Measurements from ENCODE around the gene JAML.

JAML gene

GRCh38 chr11:118164885-118165284 lies 59.9 kb downstream of the JAML start:
- DNase-seq: no peak

DNA sequence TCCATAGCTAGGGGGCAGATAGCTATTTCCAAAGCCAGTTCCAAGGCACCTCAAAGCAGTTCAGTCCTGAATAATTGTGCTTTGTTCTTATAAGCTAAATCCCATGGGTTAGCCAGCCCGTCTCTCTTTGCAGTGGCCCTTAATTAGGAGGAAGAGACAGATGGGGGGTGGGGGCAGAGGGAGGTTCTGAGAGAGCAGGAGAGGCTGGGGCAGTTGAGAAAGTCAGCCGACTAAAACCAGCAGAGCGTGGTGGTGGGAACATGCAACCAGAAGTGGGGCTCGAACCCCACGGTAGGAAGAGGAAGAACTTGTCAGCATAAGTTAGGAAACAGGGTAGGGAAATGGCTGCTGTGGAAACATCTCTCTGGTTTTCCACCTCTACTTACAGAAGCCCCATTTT lies 61.3 kb downstream of the JAML start:
- DNase-seq: no peak

DNA sequence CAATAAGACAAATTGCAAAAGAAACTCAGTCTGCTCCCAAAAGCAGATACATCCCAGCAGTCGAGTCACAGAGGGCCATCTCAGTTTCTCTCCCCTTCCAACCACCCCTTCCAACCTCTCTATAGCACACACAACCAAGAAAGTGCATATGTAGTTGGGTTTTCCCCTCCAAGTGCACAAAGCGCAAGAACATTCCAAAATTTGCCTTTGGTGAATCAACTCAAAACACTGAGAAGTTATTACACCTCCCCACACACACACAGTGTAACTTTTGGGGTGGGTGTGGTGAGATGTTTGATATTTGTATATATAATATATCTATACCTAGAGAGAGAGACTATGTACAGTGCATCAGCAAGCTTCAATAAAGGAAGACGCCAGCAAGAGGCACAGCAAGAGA lies 62.0 kb downstream of the JAML start:
- no peak for DNase-seq

DNA sequence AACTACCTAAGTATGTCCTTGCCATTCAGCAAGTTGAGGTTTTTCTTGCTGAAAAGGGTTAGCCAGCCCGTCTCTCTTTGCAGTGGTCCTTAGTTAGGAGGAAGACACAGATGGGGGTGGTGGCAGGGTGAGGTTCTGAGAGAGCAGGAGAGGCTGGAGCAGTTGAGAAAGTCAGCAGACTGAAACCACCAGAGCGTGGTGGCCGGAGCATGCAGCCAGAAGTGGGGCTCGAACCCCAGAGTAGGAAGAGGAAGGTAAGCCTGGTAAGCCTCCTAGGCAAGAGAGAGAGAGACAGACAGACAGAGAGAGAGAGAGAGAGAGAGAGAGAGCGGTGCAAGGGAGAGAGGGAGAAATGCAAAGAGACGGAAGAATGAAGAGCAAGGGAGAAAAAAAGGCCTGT lies 63.0 kb downstream of the JAML start:
- no peak for DNase-seq

DNA sequence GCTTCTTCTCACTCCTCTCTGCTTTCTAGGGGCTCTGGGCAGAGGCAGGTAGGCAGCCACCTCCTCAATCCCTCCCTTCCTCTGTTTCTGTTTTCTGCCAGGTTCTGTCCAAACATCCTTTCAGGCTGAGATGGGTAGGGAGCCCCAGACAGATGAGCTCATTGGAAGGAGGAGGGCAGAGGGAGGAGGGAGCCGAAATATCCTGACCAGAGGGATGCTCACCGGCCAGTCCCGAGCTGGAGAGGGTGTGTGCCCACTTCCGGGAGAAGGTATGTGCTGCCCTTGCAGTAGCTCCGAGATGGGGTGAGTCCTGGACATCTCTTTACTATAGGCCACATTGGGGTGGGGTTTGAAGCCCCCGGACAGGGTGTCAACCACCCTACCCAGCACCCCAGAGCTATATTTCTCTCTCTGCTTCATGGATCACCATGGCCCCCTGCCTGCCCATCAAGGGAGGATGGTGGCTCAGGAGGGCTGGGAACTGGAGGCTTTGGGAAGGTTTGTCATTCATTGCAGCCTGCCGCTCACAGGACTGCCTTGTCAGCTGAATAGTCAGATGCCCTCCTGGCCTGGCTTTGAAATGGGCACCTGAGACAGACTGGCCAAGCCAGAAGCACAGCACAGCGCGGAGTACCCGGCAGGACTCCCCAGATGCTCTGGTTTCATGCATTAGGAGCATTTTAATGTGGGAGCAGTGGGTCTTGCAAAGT lies 67.5 kb downstream of the JAML start:
- no peak for DNase-seq

DNA sequence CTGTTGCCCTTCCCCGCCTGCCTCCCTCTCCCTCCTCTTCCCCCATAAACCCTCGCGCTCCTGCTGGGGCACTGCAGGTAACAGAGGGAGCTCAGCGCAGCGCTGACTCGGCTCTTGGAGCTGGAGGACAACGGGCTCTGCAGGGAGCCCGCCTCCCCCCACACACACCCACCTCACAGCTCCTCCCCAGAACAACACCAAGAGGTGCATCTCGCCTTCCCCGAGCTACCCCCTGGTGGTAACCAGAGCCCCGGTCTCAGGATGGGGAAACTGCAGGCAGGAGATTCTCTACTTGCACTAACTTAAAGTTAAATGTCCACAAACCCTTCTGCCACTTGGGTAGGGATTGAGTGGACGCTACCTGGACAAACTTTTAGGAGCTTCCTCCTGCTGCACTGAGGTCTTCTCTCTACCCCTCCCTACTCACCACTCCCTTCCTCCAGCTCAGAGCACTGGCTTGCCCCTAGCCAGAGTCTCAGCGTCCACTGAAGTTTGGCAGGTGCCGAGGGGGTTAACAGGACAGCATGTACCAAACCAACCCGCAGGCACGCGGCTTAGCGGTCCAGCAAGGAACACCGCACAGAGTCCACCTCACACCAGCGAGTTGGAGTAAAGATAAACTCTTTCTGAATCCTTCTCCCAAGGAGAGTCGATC lies 68.2 kb downstream of the JAML start:
- DNase-seq: peak; percentile 13

- DNase-seq: no peak
Observed at GRCh38 chr11:118155776-118156530, 68.9 kb downstream of the JAML start.

- DNase-seq: no peak
Observed at GRCh38 chr11:118154641-118155040, 70.2 kb downstream of the JAML start.

GRCh38 chr11:118153976-118154375 lies 70.8 kb downstream of the JAML start:
- DNase-seq: no peak

DNA sequence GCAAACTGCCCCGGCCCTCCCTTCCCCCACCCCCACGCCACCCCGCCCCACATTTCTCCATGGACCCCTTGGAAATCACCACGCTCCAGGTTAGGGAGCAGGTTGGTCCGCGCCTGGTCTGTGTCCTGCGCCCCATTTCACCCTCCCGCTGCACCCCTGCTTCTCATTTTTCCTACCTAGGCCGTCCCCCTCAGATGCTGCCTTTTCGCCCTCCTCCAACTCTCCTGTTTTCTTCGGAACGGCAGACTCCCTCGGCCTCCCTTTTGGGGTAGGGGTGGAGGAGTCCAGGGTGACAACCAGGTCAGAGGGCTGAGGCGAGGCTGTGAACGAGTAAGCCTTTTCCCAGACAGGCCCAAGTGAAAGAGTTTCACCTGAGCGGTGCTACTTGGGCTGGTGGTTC lies 71.3 kb downstream of the JAML start:
- DNase-seq: no peak

GRCh38 chr11:118152552-118153471 lies 72.0 kb downstream of the JAML start, which contains the start of gene SCN4B:
Gene SCN4B, minus strand, starts transcription at chr11:118152823. Its CDS starts 150 bp downstream, at chr11:118152673.
- peak; percentile 17 for DNase-seq

GRCh38 chr11:118152020-118152551 lies 72.7 kb downstream of the JAML start:
- no peak for DNase-seq

DNA sequence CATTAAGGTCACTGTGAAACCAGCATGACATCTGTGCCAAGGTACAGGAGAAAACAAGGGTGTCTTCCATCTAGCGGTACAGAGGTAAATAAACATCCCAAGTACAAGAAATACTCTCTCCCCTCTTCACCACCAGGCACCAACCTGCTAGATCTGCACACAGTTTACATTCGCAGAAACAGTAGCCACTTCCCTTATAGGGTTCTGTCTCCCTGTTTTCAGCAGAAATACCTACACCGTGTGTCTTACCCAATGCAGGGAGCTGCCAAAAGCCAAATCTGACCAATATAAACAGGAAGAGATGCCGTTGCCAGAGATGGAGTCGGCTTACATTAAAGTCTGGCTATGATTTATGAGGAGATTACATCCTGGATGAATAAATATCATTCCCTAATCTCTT lies 73.4 kb downstream of the JAML start:
- DNase-seq: no peak

DNA sequence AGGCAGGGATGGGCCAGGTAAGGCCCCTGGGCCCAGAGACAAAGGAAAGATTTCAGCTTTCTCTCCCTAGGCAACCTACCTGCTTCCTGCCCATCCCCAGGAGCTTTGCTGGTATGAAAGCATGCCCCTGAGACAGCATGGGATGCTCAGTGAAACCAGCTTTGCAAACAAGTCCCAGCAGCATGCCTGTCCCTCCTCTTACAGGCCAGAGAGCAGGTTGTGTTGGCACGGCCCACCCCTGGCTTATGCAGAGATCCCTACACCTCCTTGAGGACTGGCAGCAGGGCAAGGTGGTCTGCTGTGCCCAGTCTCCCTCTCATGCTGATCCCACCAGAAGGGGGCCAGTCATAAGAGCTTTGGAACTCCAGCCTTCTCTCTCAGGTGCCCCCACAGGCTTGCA lies 75.3 kb downstream of the JAML start:
- no peak for DNase-seq

- DNase-seq: no peak
Observed at GRCh38 chr11:118148856-118149255, 76.0 kb downstream of the JAML start.

DNA sequence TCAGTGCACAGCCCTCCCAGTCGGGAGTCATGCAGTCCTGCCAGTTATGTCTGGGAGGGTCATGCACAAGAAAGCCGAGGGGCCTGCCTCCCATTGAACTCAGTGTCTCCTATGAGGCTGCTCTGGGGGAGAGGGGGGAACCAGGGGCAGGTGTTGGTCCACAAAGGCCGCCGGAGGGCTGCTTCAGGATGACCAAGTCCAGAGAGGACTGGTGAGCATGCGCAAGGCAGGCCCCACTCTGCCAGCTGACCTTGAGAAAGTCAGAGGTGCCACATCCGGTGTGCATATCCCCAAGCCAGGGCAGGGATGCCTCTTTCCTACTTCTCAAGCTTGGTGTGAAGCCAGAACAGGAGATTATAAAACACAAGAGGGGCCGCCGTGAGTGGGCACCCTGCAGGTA lies 76.6 kb downstream of the JAML start:
- DNase-seq: no peak

- DNase-seq: no peak
Observed at GRCh38 chr11:118147502-118147901, 77.3 kb downstream of the JAML start.

DNA sequence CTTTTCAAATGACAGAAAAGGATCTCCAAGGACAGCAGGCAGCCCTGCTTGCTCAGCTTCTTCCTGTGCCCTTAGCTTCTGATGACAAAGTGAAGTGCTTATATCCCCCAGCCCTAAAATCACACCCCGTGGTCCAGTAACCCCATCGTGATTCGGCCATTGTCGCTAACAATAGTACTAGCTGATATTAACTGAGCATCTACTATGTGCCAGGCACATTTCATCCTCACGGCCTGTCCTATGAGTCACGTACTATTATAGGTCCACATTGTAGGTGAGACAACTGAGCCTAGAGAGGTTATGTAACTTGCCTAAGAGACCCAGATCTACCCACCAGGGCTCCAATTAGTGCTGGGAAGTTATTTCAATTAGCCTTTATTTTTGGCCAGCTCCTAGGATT lies 78.3 kb downstream of the JAML start:
- DNase-seq: no peak

DNA sequence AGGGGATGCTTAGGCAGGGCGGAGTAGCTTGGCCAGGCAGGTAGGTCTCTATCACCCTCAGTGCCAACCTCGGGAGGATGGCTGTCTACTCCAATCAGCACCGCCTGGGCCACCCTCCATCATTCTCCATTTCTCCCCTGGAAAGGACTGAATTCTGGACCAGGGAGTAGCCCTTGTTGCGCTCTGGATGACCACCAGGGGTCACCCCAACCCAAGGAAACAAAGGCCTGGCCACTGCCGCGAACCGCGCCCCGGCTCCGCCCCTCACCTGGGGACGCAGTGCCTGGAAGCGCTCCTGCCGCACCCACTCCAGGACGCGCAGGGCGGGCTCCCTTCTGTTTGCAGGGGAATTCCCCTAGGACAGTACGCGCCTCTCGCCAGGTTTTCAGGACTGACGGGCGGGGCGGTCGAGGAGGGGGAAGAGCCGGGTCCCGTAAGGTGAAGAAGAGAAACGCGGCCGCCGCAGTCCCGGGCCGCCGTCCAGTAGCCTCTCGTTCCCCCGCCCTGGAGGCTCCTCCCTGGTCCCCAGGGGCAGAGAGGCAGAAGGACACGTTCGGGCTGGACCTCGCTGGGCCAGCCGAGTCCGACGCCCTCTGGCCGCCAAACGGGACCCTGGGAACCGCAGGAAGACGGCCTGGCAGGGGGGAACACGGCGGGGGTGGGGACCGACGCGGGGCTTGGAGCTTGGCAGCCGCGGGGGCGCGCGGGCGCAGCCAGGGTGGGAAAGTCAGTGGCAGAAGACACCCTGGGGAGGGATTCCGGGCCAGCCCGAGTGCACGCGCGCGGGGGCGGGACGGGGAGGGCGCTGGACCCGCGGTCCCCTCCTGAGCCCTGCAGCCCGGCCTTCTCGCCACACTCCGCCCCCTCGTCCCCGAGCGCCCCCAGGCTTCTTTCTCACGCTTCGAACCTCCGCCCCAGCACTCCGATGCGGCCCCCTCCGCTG lies 79.3 kb downstream of the JAML start:
- DNase-seq: peak; percentile 80

GRCh38 chr11:118144301-118145268 lies 80.2 kb downstream of the JAML start:
- DNase-seq: no peak

Measured in DMS153 (cell line).